H9 (cell line): ENCODE measurements around the gene CSNK2B. TPM values are rescaled to one million over a fixed set of nuclear protein-coding genes. Genes with fewer than 3 reads are reported as not detected.

Experiments
- DNase-seq: peaks from one replicate; pipeline ENCODE4 v3.0.0-alpha.2; 2017
- H2AFZ ChIP-seq: one replicate; pipeline ENCODE4 v1.6.1; 2013; ENCODE audit warnings: mild to moderate bottlenecking, low read length, control low read depth, moderate library complexity
- H2AK5ac ChIP-seq: 2 replicates; pipeline ENCODE4 v1.6.1; 2013; ENCODE audit warnings: low read length, control low read depth, mixed read lengths; ENCODE audit not compliant: insufficient read length
- H2BK120ac ChIP-seq: one replicate; pipeline ENCODE4 v1.6.1; 2013; ENCODE audit warnings: low read depth, mild to moderate bottlenecking, low read length, control low read depth, inconsistent platforms; ENCODE audit not compliant: poor library complexity, severe bottlenecking
- H2BK12ac ChIP-seq: 2 replicates; pipeline ENCODE4 v1.6.1; 2013; ENCODE audit warnings: low read length, control low read depth, mixed read lengths, low read depth; ENCODE audit not compliant: insufficient read length
- H2BK15ac ChIP-seq: 2 replicates; pipeline ENCODE4 v1.6.1; 2013; ENCODE audit warnings: low read depth, low read length, control low read depth
- H2BK20ac ChIP-seq: one replicate; pipeline ENCODE4 v1.6.1; 2013; ENCODE audit warnings: low read depth, mild to moderate bottlenecking, low read length, control low read depth, inconsistent platforms; ENCODE audit not compliant: poor library complexity, severe bottlenecking
- H2BK5ac ChIP-seq: 2 replicates; pipeline ENCODE4 v1.6.1; 2013; ENCODE audit warnings: low read length, control low read depth, mixed read lengths; ENCODE audit not compliant: insufficient read length
- H3K14ac ChIP-seq: 2 replicates; pipeline ENCODE4 v1.6.1; 2013; ENCODE audit warnings: low read length, control low read depth; ENCODE audit not compliant: insufficient read depth
- H3K18ac ChIP-seq: 2 replicates; pipeline ENCODE4 v1.6.1; 2013; ENCODE audit warnings: low read depth, mild to moderate bottlenecking, mixed read lengths, low read length, control low read depth; ENCODE audit not compliant: insufficient read length
- H3K23ac ChIP-seq: 2 replicates; pipeline ENCODE4 v1.6.1; 2013; ENCODE audit warnings: low read length, control low read depth, mixed read lengths, low read depth; ENCODE audit not compliant: insufficient read length
- H3K23me2 ChIP-seq: 2 replicates; pipeline ENCODE4 v1.6.1; 2013; ENCODE audit warnings: low read depth, mild to moderate bottlenecking, mixed read lengths, low read length, control low read depth; ENCODE audit not compliant: insufficient read length, poor library complexity, severe bottlenecking
- H3K27ac ChIP-seq: 2 replicates; pipeline ENCODE4 v1.5.1; 2013; ENCODE audit warnings: low read length, control low read depth, mixed read lengths, low read depth; ENCODE audit not compliant: insufficient read length
- H3K27me3 ChIP-seq: 2 replicates; pipeline ENCODE4 v1.6.1; 2013; ENCODE audit warnings: low read length, control low read depth, inconsistent platforms; ENCODE audit not compliant: insufficient read depth
- H3K4ac ChIP-seq: 2 replicates; pipeline ENCODE4 v1.6.1; 2013; ENCODE audit warnings: low read depth, mild to moderate bottlenecking, control low read depth, inconsistent platforms, low read length, moderate library complexity
- H3K4me1 ChIP-seq: 2 replicates; pipeline ENCODE4 v1.6.1; 2013; ENCODE audit warnings: low read length, control low read depth, inconsistent platforms; ENCODE audit not compliant: insufficient read depth
- H3K4me2 ChIP-seq: 2 replicates; pipeline ENCODE4 v1.6.1; 2013; ENCODE audit warnings: low read length, control low read depth, mixed read lengths; ENCODE audit not compliant: insufficient read length, insufficient read depth
- H3K56ac ChIP-seq: 2 replicates; pipeline ENCODE4 v1.6.1; 2013; ENCODE audit warnings: low read depth, mild to moderate bottlenecking, mixed read lengths, low read length, control low read depth; ENCODE audit not compliant: insufficient read length
- H3K79me1 ChIP-seq: 2 replicates; pipeline ENCODE4 v1.6.1; 2013; ENCODE audit warnings: low read depth, mild to moderate bottlenecking, moderate library complexity, low read length, control low read depth, inconsistent platforms; ENCODE audit not compliant: insufficient read depth, poor library complexity, severe bottlenecking
- H3K79me2 ChIP-seq: 2 replicates; pipeline ENCODE4 v1.6.1; 2013; ENCODE audit warnings: low read length, control low read depth, inconsistent platforms; ENCODE audit not compliant: insufficient read depth
- H3K9ac ChIP-seq: 2 replicates; pipeline ENCODE4 v1.6.1; 2013; ENCODE audit warnings: low read length, control low read depth, mixed read lengths; ENCODE audit not compliant: insufficient read length; ENCODE audit errors: extremely low read depth
- H3K9me3 ChIP-seq: one replicate; pipeline ENCODE4 v1.6.1; 2013; ENCODE audit warnings: low read depth, low read length, inconsistent platforms; ENCODE audit not compliant: control insufficient read depth
- H3T11ph ChIP-seq: one replicate; pipeline ENCODE4 v1.6.1; 2013; ENCODE audit warnings: mild to moderate bottlenecking, low read length, control low read depth, inconsistent platforms
- H4K20me1 ChIP-seq: one replicate; pipeline ENCODE4 v1.6.1; 2013; ENCODE audit not compliant: control insufficient read depth, insufficient read length, insufficient read depth
- H4K5ac ChIP-seq: 2 replicates; pipeline ENCODE4 v1.6.1; 2013; ENCODE audit warnings: low read depth, mild to moderate bottlenecking, mixed read lengths, low read length, control low read depth; ENCODE audit not compliant: insufficient read length
- H4K8ac ChIP-seq: replicated peaks from 2 replicates; pipeline ENCODE4 v1.6.1; 2013; ENCODE audit warnings: low read length, control low read depth, mixed read lengths, low read depth; ENCODE audit not compliant: insufficient read length
- H4K91ac ChIP-seq: 2 replicates; pipeline ENCODE4 v1.6.1; 2013; ENCODE audit warnings: low read depth, mild to moderate bottlenecking, moderate library complexity, mixed read lengths, low read length, control low read depth; ENCODE audit not compliant: insufficient read length
- H3K27ac Mint-ChIP-seq, 3 experiments: 2 replicates in 2 of 3; 3 replicates in 1 of 3; pipeline ENCODE4 v1.8.0; 2020 to 2021; ENCODE audit warnings: mixed read lengths in 3 of 3, mild to moderate bottlenecking in 1 of 3, moderate library complexity in 1 of 3
- H3K27me3 Mint-ChIP-seq: 2 replicates; pipeline ENCODE4 v1.8.0; 2021; ENCODE audit warnings: low read depth, mild to moderate bottlenecking, moderate library complexity, mixed read lengths
- H3K36me3 Mint-ChIP-seq, 3 experiments: 2 replicates in 2 of 3; 3 replicates in 1 of 3; pipeline ENCODE4 v1.8.0; 2020 to 2021; ENCODE audit warnings: low read depth in 3 of 3, mixed read lengths in 3 of 3; ENCODE audit not compliant: insufficient read depth in 1 of 3
- H3K4me1 Mint-ChIP-seq, 2 experiments: 2 replicates each; pipeline ENCODE4 v1.8.0; 2020; ENCODE audit warnings: mixed read lengths in 2 of 2
- H3K4me3 Mint-ChIP-seq, 2 experiments: 2 replicates in 1 of 2; 3 replicates in 1 of 2; pipeline ENCODE4 v1.8.0; 2020 to 2021; ENCODE audit warnings: mild to moderate bottlenecking in 2 of 2, mixed read lengths in 2 of 2, moderate library complexity in 1 of 2
- H3K9me3 Mint-ChIP-seq, 2 experiments: 2 replicates in 1 of 2; 3 replicates in 1 of 2; pipeline ENCODE4 v1.8.0; 2020; ENCODE audit warnings: mild to moderate bottlenecking in 2 of 2, mixed read lengths in 2 of 2, moderate library complexity in 1 of 2
- CTCF ChIP-seq: fragments of 200-600 bp; sonication (generic); conservative IDR thresholded peaks from 3 replicates; pipeline ENCODE4 v1.8.0; 2021; ENCODE audit warnings: antibody characterized with exemption, mild to moderate bottlenecking
- WGBS: extraction: QIAGEN DNeasy Blood & Tissue Kit; methylation state at CpG from one replicate; pipeline ENCODE4 v1.1.7; 2013; ENCODE audit warnings: missing lambda C conversion rate, low lambda C conversion rate, mixed read lengths; ENCODE audit not compliant: insufficient read length; ENCODE audit errors: extremely low coverage; 5-methylcytosine and 5-hydroxymethylcytosine counted together
- total RNA-seq: library from RNA; stranded (reverse); gene quantifications from 2 replicates; pipeline ENCODE4 v1.2.1, GENCODE V29; 2021

The CSNK2B gene
- total RNA-seq, 1 experiment from 2014 or later = 187 TPM

GRCh38 chr6:31683591-31683990, 17.7 kb downstream of the CSNK2B start:
- no peak overlapping the region for H3K23ac ChIP-seq
- no peak overlapping the region for H2AK5ac ChIP-seq
- peak; percentile 60 for DNase-seq
- H3K18ac ChIP-seq = no peak overlapping the region
- H3K4me1 ChIP-seq = no peaks in the 10 kb centered on the region
- no peak overlapping the region for H3K4ac ChIP-seq
- no peaks in the 10 kb centered on the region; the same call in 1 of the 2 replicates for H3K27me3 ChIP-seq
- no peak overlapping the region for H3T11ph ChIP-seq
- Mint-ChIP-seq H3K36me3 (peaks cover 4 to 31% (median 20%) of the 10 kb centered on the region in 3 experiments), H3K9me3 (no peaks in the 10 kb centered on the region; a peak in 3 of 5 replicates), H3K4me3 (peak overlapping the region; percentile 76 to 89), H3K4me1 (peaks cover 25 to 30% of the 10 kb centered on the region in 2 experiments), H3K27me3 (peaks cover 26% of the 10 kb centered on the region), H3K27ac (peak overlapping the region in 2 of 3 experiments; percentile 67 to 98; a peak in 5 of 7 replicates)
- WGBS = no CpG with 5 or more reads among the region's 13 CpGs
- H3K79me1 ChIP-seq = no peaks in the 10 kb centered on the region
- no peak overlapping the region for H3K14ac ChIP-seq
- no peak overlapping the region for H4K5ac ChIP-seq
- H3K27ac ChIP-seq = no peak overlapping the region
- no peak overlapping the region for H4K91ac ChIP-seq
- H2BK20ac ChIP-seq = no peak overlapping the region
- H4K8ac ChIP-seq = no peak overlapping the region
- H3K79me2 ChIP-seq = no peaks in the 10 kb centered on the region
- H3K9ac ChIP-seq = no peak overlapping the region
- no peak overlapping the region for H2AFZ ChIP-seq
- peak overlapping the region; percentile 51 for H3K4me2 ChIP-seq
- H2BK120ac ChIP-seq = no peak overlapping the region
- H2BK5ac ChIP-seq = no peak overlapping the region
- H2BK12ac ChIP-seq = no peak overlapping the region
- H3K9me3 ChIP-seq = no peaks in the 10 kb centered on the region
- H3K23me2 ChIP-seq = peaks cover 18% of the 10 kb centered on the region
- H4K20me1 ChIP-seq = no peaks in the 10 kb centered on the region
- TF ChIP-seq CTCF = no peak
- H3K56ac ChIP-seq = no peak overlapping the region
- no peak overlapping the region for H2BK15ac ChIP-seq
